Head of caudate nucleus (tissue), 42 donors: ENCODE data around the gene CTNND2.
"Not testable (repeated sequence)": the region's sequence is repeated elsewhere in the genome, so short reads cannot be mapped to it uniquely, and the experiment has no call there.

Experiments used
- DNase-seq, 42 donors: peaks; one replicate each; pipeline versions ENCODE4 v3.0.0 to v3.0.0-alpha.2; 2020 to 2021; ENCODE audit warnings: mixed read lengths in 7 of 42
- intact Hi-C: fragments of 100-400 bp; cut with DNase I; formaldehyde crosslinking; loops from one replicate; pipeline ENCODE4 v1.15.0; 2022

CTNND2 gene

DNA sequence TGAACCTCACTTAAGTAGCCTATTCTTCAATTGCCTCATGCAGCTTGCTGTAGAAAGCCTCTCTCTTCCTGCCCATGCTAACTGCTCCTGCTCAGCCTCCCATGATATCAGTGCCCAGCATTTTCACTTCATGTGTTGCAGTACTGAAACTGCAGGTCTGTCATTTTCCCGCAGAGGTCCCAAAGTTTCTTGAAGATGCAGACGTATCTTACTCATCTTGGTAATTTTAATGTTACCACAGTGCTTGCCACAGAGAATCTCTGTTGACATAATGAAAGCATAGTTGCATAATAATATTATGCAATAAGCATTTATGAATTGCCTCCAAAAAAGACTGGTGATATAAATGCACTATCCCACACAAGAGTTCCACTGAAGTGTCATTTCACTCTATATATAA is 582.1 kb downstream of the CTNND2 start:
- intact Hi-C loops: no loop called here
- peak in 2 of 42 donors; percentile 46 to 52 for DNase-seq

DNA sequence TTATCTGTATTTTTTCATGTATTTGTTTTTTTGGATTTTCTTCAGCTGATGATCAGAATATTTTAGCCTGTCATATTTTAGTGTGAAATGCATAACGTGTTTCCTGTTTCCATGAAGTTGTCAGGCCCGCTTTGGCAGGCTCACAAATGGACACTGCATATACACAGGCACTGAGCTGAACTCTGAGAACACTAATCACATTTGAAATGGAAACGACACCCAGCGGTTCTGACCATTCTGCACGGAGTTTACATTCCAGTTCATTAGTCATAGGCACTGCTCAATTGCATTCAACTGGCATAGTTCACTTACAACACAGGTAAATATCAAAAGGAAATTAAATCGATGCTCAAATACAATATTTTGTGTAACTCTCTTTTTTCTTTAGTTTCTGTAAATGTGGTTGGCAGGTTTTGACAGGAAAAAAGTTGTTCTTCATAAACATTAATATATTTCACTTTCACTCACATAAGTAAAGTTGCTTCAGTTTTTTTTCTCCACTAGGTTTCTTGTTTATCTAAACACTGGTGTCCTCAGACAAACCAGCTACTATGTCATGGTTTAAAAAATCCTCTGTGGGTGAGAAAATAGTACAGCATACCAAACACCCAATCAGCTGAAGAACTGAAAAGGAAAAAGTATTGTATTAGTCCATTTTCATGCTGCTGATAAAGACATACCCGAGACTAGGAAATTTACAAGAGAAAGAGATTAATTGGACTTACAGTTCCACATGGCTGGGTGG is 584.2 kb downstream of the CTNND2 start:
- DNase-seq: no peak
- intact Hi-C loops: no loop called here

DNA sequence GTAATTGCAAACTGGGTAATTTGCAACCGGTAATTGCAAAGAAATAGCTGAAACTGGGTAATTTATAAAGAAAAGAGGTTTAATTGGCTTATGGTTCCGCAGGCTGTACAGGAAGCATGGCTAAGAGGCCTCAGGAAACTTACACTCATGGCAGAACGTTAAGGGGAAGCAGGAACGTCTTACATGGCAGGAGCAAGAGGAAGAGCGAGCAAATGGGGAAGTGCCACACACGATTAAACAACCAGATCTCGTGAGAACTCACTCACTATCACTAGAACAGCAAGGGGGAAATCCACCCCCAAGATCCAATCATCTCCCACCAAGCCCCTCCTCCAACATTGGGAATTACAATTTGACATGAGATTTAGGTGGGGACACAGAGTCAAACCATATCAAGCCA is 590.6 kb downstream of the CTNND2 start:
- intact Hi-C loops, DNase-seq: not testable (repeated sequence)

DNA sequence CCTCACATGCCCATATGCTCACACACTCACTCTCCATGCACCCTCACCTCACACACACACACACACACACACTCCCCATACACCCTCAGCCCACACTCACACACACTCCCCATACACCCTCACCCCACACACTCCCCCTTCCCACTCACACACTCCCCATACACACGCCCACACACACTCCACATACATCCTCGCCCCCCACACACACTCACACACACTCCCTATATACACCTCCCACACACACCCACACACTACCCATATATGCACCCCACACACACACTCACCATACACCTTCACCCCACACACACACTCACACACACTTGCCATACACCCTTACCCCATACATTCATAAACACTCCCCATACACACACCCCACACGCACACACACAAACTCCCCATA is 592.5 kb downstream of the CTNND2 start:
- DNase-seq: no peak
- intact Hi-C loops: no loop called here

DNA sequence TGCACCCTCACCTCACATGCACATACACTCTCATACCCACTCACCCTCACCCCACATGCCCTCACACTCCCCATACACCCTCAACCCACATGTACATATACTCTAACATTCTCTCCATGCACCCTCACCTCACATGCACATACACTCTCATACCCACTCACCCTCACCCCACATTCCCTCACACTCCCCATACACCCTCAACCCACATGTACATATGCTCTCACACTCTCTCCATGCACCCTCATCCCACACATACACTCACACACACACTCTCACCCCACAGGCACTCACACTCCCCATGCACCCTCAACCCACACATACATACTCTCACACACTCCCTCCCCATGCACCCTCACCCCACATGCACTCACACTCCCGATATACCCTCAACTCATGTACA is 593.0 kb downstream of the CTNND2 start:
- DNase-seq: no peak
- intact Hi-C loops: no loop called here

DNA sequence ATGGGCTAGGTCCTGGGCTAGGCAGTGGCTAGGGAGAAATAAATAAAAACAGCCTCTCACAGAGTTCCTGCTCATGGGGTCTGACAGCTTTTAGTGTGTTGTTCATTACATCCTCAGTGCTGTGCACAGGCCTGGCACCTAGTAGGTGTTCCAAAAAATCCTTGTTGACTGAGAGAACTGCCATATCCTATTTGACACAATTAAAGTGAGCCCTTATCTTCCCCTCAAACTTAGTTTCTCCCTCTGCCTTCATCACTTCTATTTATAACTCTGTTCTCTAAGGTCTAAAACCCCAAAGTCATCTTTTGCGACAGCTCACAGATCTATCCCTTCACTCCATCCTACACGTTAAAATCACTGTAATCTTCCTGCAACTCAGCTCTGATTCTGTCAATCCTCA is 594.1 kb downstream of the CTNND2 start:
- intact Hi-C loops: no loop called here
- DNase-seq: peak in 3 of 42 donors; percentile 21 to 45 (median 38)

DNA sequence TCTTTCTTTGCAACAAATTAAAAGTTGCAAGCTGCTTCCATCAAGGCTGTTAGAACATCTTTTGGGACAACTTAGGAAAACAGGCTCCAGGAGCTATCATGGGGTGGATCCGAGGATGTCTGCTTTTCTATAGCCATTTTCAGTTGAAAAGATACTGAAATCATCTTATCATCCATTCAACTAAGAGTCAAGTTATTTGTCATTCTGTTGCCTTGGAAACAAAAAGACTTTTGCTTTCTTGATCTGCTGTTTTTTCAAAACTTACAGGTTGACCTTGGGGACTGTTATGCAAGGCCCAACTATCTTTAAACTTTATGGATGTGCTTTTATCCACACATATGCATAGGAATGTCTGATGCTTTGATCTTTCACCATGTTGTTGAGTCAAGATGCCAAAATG is 597.9 kb downstream of the CTNND2 start:
- no peak for DNase-seq
- intact Hi-C loops: no loop called here

DNA sequence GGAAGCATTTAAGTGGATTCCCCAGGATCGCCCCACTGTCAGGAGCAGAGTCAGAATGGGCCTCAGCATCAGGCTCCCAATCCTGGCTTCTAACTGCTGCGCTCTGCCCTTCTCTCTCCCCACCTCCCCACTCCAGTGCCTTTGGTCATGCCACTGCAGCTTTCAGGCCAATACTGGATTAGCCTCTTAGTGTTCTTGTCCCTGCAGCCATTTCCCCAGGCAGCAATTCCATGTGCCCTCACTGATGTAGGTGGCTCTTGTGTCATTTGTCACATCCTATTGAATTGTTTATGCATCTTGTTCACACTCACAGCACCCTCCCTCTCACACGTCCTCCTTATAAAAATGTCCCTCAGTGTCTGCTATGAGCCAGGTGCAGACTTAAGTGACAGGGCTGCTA is 599.0 kb downstream of the CTNND2 start:
- intact Hi-C loops: no loop called here
- DNase-seq: no peak

DNA sequence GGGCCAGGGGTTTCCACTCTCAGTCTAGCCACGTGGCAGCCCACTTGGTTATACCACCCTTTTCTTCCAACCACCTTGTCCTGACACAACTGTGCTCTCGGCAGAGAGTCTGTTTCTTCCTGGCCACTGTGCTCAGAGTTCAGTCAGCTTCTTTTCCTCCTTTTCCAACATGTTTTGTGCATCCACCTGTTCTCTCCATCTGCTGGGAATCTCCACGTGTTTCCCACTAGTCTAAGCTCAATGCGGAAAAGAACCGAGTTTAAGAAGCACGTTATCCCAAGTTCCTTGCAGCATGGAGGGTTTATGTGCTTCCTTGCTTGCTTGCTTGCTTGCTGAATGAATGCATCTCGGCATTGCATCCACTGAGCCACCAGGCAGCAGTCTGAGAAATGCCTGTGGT is 599.6 kb downstream of the CTNND2 start:
- intact Hi-C loops: no loop called here
- no peak for DNase-seq

DNA sequence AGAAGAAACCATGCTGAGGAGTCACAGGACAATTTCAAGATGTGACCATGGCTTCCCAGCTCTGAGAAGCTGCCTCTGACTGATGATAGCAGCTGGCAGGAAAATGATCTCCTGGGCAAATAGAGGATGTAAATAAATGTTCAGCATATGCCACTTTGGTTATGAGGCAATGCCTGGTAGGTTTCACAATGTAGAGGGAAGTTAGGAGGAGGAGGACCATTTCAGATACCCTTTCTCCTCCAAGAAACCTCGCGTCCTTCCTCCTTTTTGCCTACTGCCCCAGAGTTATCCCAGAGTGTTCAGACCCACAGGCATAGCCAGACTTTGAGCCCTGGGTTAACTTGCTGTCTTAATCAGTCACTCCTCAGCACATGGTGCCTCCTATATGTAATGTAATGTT is 601.6 kb downstream of the CTNND2 start:
- intact Hi-C loops: no loop called here
- peak in 2 of 42 donors; percentile 11 to 23 for DNase-seq

DNA sequence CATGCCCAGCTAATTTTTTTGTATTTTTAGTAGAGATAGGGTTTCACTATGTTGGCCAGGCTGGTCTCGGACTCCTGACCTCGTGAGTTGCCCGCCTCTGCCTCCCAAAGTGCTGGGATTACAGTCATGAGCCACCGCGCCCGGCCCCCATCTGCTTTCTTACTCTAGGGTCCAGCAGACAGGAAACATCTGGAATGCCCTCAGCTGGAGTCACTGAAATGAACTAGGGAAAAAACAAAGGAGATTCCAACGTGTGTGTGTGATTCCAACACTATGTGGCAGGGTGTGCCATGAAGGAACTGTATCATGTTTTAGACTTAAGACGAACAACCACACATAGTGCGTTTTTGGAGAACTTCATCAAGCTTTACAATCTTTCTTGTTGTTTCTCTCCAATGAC is 603.1 kb downstream of the CTNND2 start:
- intact Hi-C loops: no loop called here

DNA sequence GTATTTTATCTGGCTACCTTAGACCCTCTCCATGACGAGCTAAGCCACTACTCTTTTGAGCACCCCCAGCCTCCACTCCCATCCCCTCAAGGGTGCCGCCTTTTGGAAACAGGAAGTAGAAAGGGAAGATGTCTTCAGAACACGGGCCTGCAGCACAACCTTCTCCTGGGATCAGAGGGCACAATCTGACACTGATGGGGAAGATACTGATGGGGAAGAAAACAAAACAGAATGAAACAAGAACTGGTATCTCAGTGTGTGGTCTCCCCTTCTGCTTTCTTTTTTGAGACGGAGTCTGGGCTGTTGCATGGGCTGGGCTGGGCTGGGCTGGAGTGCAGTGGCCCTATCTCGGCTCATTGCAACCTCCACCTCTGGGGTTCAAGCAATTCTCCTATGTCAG is 603.5 kb downstream of the CTNND2 start:
- DNase-seq: no peak
- intact Hi-C loops: no loop called here

More for the DNA sequence above, 603.1 kb downstream of the CTNND2 start:
- DNase-seq: no peak

DNA sequence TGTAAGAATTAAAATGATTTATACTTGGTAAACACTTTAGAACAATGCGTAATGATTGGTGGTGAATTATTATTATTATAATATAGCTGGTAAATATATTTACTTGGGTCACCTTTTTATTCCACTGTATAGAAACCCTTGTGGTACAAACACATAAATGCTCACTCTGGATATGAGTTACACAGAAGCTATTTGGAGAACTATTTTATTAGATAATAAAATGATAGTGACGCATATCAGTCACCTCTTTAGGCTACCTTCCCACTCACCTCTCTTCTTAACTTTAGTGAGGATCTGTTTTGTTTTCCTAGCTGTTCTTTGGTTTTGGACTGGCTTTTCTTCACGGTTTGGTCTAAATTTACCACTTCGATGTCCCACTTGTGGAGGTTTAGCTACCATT is 605.4 kb downstream of the CTNND2 start:
- intact Hi-C loops: no loop called here

DNA sequence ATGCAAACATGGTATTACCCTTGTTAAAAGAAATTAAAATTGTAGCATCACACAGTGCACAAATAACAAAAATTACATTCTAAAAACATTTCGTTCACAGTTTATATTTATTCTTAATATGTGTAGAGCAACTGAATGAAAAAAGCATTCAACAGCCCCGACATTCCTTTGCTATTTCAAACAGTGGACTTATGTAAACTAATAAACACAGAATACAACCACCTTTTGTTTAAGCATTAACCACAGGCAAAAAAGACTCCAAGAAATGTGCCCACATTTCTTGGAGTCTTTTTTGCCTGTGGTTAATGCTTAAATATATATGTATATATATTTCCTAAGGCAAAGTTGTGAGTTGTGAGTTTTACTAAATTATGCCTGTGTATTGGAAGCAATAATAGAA is 610.7 kb downstream of the CTNND2 start:
- intact Hi-C loops: no loop called here
- DNase-seq: no peak

More for the DNA sequence above, 605.4 kb downstream of the CTNND2 start:
- no peak for DNase-seq

DNA sequence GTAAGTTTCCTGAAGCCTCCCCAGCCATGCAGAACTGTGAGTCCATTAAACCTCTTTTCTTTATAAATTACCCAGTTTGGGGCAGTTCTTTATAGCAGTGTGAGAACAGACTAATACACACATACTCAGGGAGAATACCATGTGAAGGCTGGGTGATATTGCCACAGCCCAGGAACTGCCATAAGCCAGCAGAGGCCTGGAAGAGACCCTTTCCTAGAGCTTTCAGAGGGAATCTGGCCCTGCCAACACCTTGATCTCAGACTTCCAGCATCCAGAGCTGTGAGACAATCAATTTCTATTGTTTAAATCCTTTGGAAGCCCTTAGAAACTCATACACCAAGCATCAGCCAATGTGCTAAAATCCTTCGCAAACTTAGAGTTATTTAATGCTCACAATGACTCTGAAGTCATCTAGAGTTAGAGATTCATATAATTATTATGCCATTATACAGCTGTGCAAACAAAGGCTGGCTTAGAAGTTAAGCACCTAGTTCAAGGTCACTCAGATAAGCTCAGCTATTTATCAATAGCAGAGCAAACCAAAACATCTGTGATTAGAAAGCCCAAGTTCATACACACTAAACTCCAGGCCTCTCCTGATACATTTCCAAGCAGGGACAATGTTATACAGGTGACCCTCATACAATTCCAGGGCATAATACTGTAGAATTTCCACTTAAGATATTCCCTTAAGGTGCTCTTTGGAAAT is 611.4 kb downstream of the CTNND2 start:
- intact Hi-C loops: no loop called here
- no peak for DNase-seq

DNA sequence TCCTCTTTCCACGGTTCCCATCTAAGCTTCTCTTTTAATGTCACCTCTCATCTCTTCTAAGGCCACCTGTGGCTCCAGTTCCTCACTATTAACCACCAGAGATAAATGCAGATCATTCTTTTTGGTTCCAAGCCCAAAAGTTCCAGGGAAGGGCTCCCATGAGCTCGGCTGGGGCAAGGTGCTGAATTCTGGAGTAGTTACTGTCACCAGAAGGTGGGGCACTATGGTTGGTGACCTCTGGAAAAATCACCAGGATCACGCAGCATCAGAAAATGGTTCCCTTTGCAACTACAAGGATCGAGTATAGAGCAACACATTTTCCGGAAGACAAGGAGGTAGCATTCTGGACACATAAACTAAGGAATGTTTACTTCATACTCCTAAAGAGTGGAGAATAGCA is 614.5 kb downstream of the CTNND2 start:
- intact Hi-C loops: no loop called here
- DNase-seq: peak in 1 of 42 donors; percentile 52

DNA sequence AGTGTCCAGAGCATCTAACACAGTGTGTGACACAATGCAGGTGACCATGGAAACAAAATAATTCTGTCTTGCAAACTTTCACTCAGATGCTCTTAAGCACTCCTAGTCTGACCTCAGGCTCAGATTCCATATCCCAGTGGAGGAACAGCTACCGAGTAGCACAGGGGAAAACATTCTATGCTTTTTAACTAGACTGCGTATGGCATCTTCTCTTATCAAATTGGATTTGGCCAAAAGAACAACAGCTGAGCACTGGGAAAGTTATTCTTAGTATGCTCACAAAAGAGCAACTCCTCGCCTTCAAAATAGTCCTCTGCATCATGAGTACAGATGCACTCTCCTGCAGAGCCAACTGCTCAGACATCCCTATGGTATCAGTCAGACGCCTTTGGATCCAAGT is 615.0 kb downstream of the CTNND2 start:
- intact Hi-C loops: no loop called here
- DNase-seq: no peak

DNA sequence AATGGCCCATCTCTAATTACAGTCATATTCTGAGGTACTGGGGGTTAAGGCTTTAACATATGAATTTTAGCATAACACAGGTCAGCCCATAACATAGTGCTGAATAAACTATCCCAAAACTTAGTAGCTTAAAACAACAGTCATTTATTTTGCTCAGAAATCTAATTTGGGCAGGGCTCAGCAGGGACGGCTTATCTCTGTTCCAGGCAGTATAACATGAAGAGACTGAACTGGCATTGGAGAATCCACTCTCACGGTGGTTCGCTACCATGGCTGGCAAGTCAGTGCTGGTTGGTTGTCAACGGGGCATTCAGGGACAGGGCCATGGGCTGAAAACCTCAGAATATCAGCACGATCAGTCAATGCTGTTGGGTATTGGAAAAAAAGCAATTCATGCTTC is 622.4 kb downstream of the CTNND2 start:
- DNase-seq: peak in 1 of 42 donors; percentile 13
- intact Hi-C loops: no loop called here

DNA sequence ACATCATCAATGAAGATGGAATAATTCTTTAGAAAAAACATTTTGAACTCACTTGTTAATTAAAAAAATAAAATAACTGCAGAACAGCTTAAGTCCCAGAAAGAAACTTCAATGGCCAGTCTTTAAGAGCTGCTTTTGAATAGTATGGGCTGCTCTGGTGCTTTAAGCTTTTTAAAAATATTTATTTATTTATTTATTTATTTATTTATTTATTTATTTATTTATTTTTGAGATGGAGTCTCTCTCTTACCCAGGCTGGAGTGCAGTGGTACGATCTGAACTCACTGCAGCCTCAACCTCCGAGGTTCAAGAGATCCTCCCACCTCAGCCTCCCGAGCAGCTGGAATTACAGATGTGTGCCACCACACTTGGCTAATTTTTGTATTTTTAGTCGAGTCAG is 626.9 kb downstream of the CTNND2 start:
- no peak for DNase-seq
- intact Hi-C loops: loop anchor here (5.0 kb wide), 1 partner anchor 105 kb away; no protein-coding TSS in a partner anchor

DNA sequence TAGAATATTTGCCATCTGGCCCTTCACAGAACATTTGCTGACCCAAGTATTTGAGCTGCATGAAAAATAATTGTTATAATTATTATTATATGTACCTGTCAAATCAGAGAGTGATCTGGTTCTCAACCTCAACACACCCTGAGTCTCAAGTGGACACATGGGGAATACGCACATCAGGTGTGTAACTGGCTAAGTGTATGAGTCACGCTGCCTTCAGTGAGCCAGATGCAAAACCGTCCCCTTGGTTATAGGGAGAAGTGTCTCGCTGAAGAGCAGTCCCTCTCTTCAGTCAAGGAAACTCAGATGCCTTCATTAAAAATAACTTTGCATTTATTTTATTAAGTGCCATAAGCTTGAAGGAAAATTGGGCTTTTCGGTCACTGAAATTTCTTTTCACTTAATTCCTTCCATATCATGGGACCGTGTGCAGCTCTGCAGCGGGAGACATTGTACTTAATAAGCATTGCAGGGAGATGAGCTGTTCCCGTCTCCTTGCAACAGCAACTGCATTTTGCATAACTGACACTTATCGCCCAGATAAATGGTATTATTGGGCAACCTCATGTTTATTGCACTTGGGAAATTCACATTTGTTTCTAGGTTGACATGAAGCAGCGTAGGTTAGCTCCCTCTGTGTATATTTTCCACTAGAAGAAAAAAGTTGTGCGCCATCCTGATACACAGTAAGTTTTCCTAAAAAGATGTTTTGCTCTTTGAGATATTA is 630.9 kb downstream of the CTNND2 start:
- intact Hi-C loops: no loop called here
- DNase-seq: no peak
